ENCODE results near the gene GRM7.

The GRM7 gene

DNA sequence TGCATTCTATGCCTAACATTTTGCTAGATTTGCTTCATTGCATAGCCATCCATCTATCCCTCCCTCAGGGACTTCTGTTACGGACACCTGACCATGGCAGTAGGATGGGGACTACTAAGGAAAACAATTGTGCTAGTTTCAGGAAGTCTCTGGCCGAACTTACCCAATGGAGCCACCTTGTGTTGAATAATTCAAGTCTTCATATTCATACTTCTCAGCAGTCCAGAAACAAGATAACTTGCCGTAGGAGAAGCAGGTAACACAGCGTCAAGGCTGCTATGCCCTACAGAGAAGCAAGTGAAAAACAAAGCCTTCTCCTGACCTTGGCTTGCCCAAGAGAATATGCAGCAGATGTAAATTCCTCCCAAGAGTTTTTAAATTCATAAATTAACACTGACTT is 685.3 kb downstream of the GRM7 start:
- ChIA-PET POLR2A (no interaction called here), CTCF (no interaction called here)
- TF ChIP-seq, protein P1, sequence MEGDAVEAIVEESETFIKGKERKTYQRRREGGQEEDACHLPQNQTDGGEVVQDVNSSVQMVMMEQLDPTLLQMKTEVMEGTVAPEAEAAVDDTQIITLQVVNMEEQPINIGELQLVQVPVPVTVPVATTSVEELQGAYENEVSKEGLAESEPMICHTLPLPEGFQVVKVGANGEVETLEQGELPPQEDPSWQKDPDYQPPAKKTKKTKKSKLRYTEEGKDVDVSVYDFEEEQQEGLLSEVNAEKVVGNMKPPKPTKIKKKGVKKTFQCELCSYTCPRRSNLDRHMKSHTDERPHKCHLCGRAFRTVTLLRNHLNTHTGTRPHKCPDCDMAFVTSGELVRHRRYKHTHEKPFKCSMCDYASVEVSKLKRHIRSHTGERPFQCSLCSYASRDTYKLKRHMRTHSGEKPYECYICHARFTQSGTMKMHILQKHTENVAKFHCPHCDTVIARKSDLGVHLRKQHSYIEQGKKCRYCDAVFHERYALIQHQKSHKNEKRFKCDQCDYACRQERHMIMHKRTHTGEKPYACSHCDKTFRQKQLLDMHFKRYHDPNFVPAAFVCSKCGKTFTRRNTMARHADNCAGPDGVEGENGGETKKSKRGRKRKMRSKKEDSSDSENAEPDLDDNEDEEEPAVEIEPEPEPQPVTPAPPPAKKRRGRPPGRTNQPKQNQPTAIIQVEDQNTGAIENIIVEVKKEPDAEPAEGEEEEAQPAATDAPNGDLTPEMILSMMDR (IDR thresholded peaks at IDR 0.05; ENCODE audit: control extremely low read depth, extremely low read depth, low read depth, missing control alignments) = no peak
- no peak for DNase-seq (ENCODE audit: extremely low spot score)

DNA sequence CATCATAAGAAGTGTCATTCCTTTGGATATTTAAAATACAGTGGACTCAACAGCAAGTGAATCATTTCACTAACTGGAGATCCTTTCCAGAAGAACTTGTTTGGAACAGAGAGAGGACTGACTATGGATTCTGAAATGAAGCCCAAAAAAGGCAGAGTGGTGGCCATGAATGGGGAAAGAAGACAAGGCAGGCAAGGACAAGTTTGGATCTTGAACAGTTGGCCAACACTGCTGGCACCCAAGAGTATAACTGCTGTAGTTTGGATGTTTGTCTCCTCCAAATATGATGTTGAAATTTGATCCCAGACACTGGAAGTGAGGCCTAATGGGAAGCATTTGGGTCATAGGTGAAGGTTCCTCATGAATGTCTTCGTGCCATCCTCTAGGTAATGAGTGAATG is 686.9 kb downstream of the GRM7 start:
- TF ChIP-seq, protein P1 (IDR thresholded peaks at IDR 0.05; ENCODE audit: control extremely low read depth, extremely low read depth, low read depth, missing control alignments) = no peak
- ChIA-PET CTCF (interaction anchor here (1.3 to 1.5 kb wide), 2 partner anchors 38 to 48 kb away, joined by 3 read pairs; no protein-coding TSS in a partner anchor), POLR2A (no interaction called here)
- DNase-seq (ENCODE audit: extremely low spot score) = no peak

DNA sequence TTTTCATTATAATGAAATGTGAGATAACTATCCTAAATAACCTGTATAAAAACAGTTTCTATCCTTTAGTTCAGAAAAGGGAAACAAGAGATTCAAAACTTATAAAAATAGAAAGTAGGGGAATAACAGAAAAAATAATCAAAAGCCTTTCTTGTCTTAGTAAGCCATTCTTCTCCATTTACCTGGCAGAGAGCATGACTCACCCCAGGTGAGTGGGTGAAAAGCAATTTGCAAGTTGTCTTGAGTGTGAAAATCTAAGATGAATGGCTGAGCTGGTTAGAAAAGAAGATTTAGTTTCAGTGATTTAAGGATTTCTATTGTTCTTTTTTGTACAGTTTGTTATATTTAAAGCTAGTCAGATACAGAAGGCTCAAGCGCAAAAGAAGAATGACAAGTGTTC is 702.0 kb downstream of the GRM7 start:
- POLR2A ChIA-PET = no interaction called here
- DNase-seq (ENCODE audit: extremely low spot score) = no peak
- TF ChIP-seq, protein P1 (IDR thresholded peaks at IDR 0.05; ENCODE audit: control extremely low read depth, extremely low read depth, low read depth, missing control alignments) = no peak
- CTCF ChIA-PET = no interaction called here

DNA sequence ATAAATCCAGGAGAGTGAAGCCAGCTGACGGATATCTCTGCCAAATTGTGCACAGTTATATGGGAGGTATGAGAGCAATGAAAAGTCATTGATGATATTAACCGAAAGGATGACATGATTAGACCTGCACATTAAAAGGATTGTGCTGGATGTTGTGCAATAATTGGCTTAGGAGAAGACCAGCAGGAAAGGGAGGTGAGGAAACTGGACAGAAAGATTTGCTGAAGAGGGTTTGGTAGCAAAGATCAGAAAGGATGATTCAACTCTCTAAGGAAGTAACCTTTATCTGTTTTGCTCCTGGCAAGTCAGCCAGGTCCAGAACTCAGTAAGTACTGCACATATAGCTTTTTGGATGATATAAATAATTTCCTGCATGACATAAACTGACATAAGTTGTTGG is 704.7 kb downstream of the GRM7 start:
- CTCF ChIA-PET = no interaction called here
- DNase-seq (ENCODE audit: extremely low spot score) = no peak
- POLR2A ChIA-PET = no interaction called here

DNA sequence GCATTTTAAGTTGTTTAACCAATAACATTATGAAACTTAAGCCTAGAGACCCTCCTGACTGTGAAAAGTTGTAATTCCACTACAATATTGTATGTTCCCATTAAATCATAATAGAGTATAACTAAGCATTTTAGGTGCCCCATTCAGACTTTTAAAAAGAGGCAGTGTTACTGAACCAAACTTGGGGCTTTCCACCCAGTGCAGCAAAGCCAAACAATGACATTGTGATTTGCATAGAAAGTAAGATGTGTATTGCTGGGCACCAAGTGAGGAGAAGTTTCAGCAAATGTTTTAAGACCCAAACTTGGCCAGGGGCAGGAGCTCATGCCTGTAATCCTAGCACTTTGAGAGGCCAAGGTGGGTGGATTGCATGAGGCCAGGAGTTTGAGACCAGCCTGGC is 706.2 kb downstream of the GRM7 start:
- POLR2A ChIA-PET = no interaction called here
- DNase-seq (ENCODE audit: extremely low spot score) = no peak
- TF ChIP-seq, protein P1 (IDR thresholded peaks at IDR 0.05; ENCODE audit: control extremely low read depth, extremely low read depth, low read depth, missing control alignments) = no peak
- CTCF ChIA-PET = no interaction called here

More for the DNA sequence above, 704.7 kb downstream of the GRM7 start:
- TF ChIP-seq, protein P1 (IDR thresholded peaks at IDR 0.05; ENCODE audit: control extremely low read depth, extremely low read depth, low read depth, missing control alignments) = no peak

DNA sequence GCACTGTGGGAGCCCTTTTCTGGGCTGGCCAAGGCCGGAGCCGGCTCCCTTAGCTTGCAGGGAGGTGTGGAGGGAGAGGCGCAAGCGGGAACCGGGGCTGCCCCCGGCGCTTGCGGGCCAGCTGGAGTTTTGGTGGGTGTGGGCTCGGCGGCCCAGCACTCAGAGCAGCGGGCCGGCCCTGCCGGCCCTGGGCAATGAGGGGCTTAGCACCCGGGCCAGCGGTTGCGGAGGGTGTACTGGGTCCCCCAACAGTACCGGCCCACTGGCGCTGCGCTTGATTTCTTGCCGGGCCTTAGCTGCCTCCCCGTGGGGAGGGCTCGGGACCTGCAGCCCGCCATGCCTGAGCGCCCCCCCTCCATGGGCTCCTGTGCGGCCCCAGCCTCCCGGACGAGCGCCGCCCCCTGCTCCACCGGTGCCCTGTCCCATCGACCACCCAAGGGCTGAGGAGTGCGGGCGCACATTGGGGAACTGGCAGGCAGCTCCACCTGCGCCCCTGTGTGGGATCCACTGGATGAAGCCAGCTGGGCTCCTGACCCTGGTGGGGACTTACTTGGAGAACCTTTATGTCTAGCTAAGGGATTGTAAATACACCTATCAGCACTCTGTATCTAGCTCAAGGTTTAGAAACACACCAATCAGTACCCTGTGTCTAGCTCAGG is 707.7 kb downstream of the GRM7 start:
- no peak for DNase-seq (ENCODE audit: extremely low spot score)
- TF ChIP-seq, protein P1 (IDR thresholded peaks at IDR 0.05; ENCODE audit: control extremely low read depth, extremely low read depth, low read depth, missing control alignments) = no peak
- ChIA-PET POLR2A (no interaction called here), CTCF (interaction anchor here (1.3 kb wide), 1 partner anchor 17 kb away, joined by 3 read pairs; no protein-coding TSS in a partner anchor)
